Endothelial cell of umbilical vein (primary cell): ENCODE results near the gene FOLR2. TPM values are rescaled to one million over a fixed set of nuclear protein-coding genes. Genes with fewer than 3 reads are reported as not detected.

ENCODE experiments used
- BruUV-seq: library from RNA; stranded (reverse); fragments of 400-500 nt; replicated peaks from 2 replicates; lab custom pipeline; 2021; lab: Mats Ljungman, UMichigan
- CTCF ChIA-PET: fragments of 300-600, 350-600 bp; sonication (Branson Sonifier 250); formaldehyde crosslinking; loops from one replicate; lab custom pipeline; 2021; ENCODE audit warnings: antibody characterized with exemption, inconsistent platforms; lab: Charles Lee
- POLR2A ChIA-PET: fragments of 300-600, 350-600 bp; sonication (Branson Sonifier 250); formaldehyde crosslinking; loops from one replicate; lab custom pipeline; 2021; ENCODE audit warnings: antibody characterized with exemption, inconsistent platforms; lab: Charles Lee
- DNase-seq: peaks from one replicate; pipeline ENCODE4 v3.0.0-alpha.2; 2011; ENCODE audit warnings: low read depth, low spot score
- FAIRE-seq: peaks from 2 replicates; lab custom pipeline; 2011; peaks lifted over from hg19 to GRCh38; lab: Jason Lieb, UNC
- H2AFZ ChIP-seq: 2 replicates; pipeline ENCODE4 v1.6.0; 2012; ENCODE audit warnings: low read depth, low read length, control low read depth, inconsistent platforms
- H3K27ac ChIP-seq: 2 replicates; pipeline ENCODE4 v1.5.1; 2011; ENCODE audit warnings: low read depth, mild to moderate bottlenecking, control low read depth, low read length, moderate library complexity; ENCODE audit not compliant: insufficient read depth
- H3K27me3 ChIP-seq, 2 experiments: 2 replicates each; pipeline versions ENCODE4 v1.6.0 to v1.6.1; 2011; ENCODE audit warnings: low read length in 2 of 2, mixed read lengths in 1 of 2; ENCODE audit not compliant: control insufficient read depth in 2 of 2, insufficient read depth in 2 of 2
- H3K36me3 ChIP-seq, 2 experiments: 2 replicates in 1 of 2; 3 replicates in 1 of 2; pipeline ENCODE4 v1.5.1; 2011; ENCODE audit warnings: low read length in 2 of 2, mild to moderate bottlenecking in 1 of 2, moderate library complexity in 1 of 2; ENCODE audit not compliant: control insufficient read depth in 2 of 2, insufficient read depth in 2 of 2; ENCODE audit errors: extremely low read depth in 1 of 2
- H3K4me1 ChIP-seq: 3 replicates; pipeline ENCODE4 v1.5.1; 2011; ENCODE audit warnings: mild to moderate bottlenecking, low read length; ENCODE audit not compliant: control insufficient read depth, insufficient read depth; ENCODE audit errors: extremely low read depth
- H3K4me2 ChIP-seq: 2 replicates; pipeline ENCODE4 v1.6.1; 2011; ENCODE audit warnings: low read length, control low read depth, mixed read lengths; ENCODE audit not compliant: insufficient read depth
- H3K4me3 ChIP-seq, 3 experiments: fragments of 200-600 bp in 1 of 3; sonication (generic), shearing (Covaris generic) in 1 of 3; replicated peaks in 1 of 3; 2 replicates each; pipeline ENCODE4 v1.5.1; 2011 to 2016; ENCODE audit warnings: control low read depth in 3 of 3, low read length in 3 of 3, mild to moderate bottlenecking in 2 of 3, inconsistent platforms in 1 of 3, low read depth in 1 of 3, moderate library complexity in 1 of 3; ENCODE audit not compliant: insufficient read depth in 1 of 3
- H3K79me2 ChIP-seq: 2 replicates; pipeline ENCODE4 v1.6.0; 2012; ENCODE audit warnings: low read length, inconsistent platforms; ENCODE audit not compliant: control insufficient read depth, insufficient read depth
- H3K9ac ChIP-seq: replicated peaks from 2 replicates; pipeline ENCODE3; 2011; ENCODE audit warnings: low read length, control low read depth; ENCODE audit not compliant: insufficient read depth; ENCODE audit errors: extremely low read depth
- H3K9me1 ChIP-seq: replicated peaks from 3 replicates; pipeline ENCODE4 v1.6.0; 2011; ENCODE audit warnings: mild to moderate bottlenecking, low read length; ENCODE audit not compliant: control insufficient read depth, insufficient read depth; ENCODE audit errors: extremely low read depth
- H3K9me3 ChIP-seq: replicated peaks from 2 replicates; pipeline ENCODE4 v1.5.1; 2012; ENCODE audit warnings: low read length, inconsistent platforms; ENCODE audit not compliant: control insufficient read depth, insufficient read depth
- H4K20me1 ChIP-seq: replicated peaks from 2 replicates; pipeline ENCODE3; 2011; ENCODE audit warnings: mild to moderate bottlenecking, low read length; ENCODE audit not compliant: control insufficient read depth, insufficient read depth; ENCODE audit errors: extremely low read depth
- EZH2 ChIP-seq: IDR thresholded peaks from 2 replicates; pipeline ENCODE4 v1.6.1; 2012; ENCODE audit warnings: borderline replicate concordance, low read depth, mild to moderate bottlenecking, moderate library complexity, low read length, inconsistent platforms; ENCODE audit not compliant: severe bottlenecking
- FOS ChIP-seq: IDR thresholded peaks from 2 replicates; pipeline ENCODE4 v1.6.1; 2011; ENCODE audit warnings: mild to moderate bottlenecking, low read length, moderate library complexity, borderline replicate concordance; ENCODE audit not compliant: insufficient read depth
- GATA2 ChIP-seq: IDR thresholded peaks from 2 replicates; pipeline ENCODE4 v1.7.0; 2011; ENCODE audit warnings: low read depth, mild to moderate bottlenecking, moderate library complexity, mixed read lengths, low read length; ENCODE audit not compliant: insufficient read length, insufficient read depth
- JUN ChIP-seq: IDR thresholded peaks from 2 replicates; pipeline ENCODE4 v1.6.1; 2011; ENCODE audit warnings: borderline replicate concordance, low read depth; ENCODE audit not compliant: insufficient read length, insufficient read depth
- MYC ChIP-seq: IDR thresholded peaks from one replicate; pipeline ENCODE4 v1.6.1; 2011; ENCODE audit warnings: mild to moderate bottlenecking, low read depth, low read length
- POLR2A ChIP-seq: IDR thresholded peaks from 2 replicates; pipeline ENCODE4 v1.6.1; 2012; ENCODE audit warnings: low read depth, mild to moderate bottlenecking, control low read depth, low read length
- POLR2AphosphoS5 ChIP-seq: IDR thresholded peaks from 2 replicates; pipeline ENCODE4 v1.6.1; 2012; ENCODE audit warnings: low read depth, mild to moderate bottlenecking, control low read depth, low read length, moderate library complexity; ENCODE audit not compliant: insufficient read depth
- dilution Hi-C: fragments of 300-500 bp; cut with MboI; formaldehyde crosslinking; loops from one replicate; pipeline ENCODE4 v1.15.0; 2019; ENCODE audit warnings: low sequenced_read_pairs; ENCODE audit not compliant: extremely low pct_ligation_motif_present
- intact Hi-C: fragments of 100-400 bp; cut with micrococcal nuclease; formaldehyde crosslinking; loops from one replicate; pipeline ENCODE4 v1.10.0; 2022
- polyA plus RNA-seq, 4 experiments: library from polyadenylated mRNA; depleted of rRNA in 3 of 4; stranded (reverse) in 3 of 4; unstranded in 1 of 4; fragments of >200 nt; gene quantifications; 2 replicates each; pipeline versions ENCODE4 v1.2.1 to v1.2.3, GENCODE V29; 2011 to 2012; ENCODE audit warnings: missing spikeins in 1 of 4
- total RNA-seq: library from RNA; stranded (reverse); gene quantifications from 2 replicates; pipeline ENCODE4 v1.2.3, GENCODE V29; 2021
- TF ChIP-seq, protein P1 (sequence below), 2 donors: IDR thresholded peaks; 1 replicate in 1 of 2; 2 replicates in 1 of 2; pipeline ENCODE4 v1.5.1; 2011; ENCODE audit warnings: low read length in 2 of 2, mild to moderate bottlenecking in 2 of 2, moderate library complexity in 2 of 2, control low read depth in 1 of 2, inconsistent platforms in 1 of 2, low read depth in 1 of 2; ENCODE audit not compliant: insufficient read depth in 1 of 2; ENCODE audit errors: extremely low read depth in 1 of 2
- TF ChIP-seq, protein P2 (sequence below): IDR thresholded peaks from 2 replicates; pipeline ENCODE4 v1.6.1; 2011; ENCODE audit not compliant: insufficient read depth, insufficient read length

The FOLR2 gene
- total and polyA plus RNA-seq, 2 donors (not counting 3 experiments of a cell fraction or from before 2014, with no cell fraction given): not detected

GRCh38 chr11:72241291-72241781 lies 24.7 kb downstream of the FOLR2 start:
- dilution Hi-C loops: no loop called here
- no peak overlapping the region for H3K4me3 ChIP-seq
- H3K79me2 ChIP-seq: no peaks in the 10 kb centered on the region
- no TSS peak for BruUV-seq
- no peak for DNase-seq
- no peak for FAIRE-seq
- peaks cover 12% of the 10 kb centered on the region for H3K4me1 ChIP-seq
- H3K27ac ChIP-seq: no peak overlapping the region
- intact Hi-C loops: no loop called here
- no peaks in the 10 kb centered on the region for H4K20me1 ChIP-seq
- POLR2A ChIA-PET: interaction anchor here (0.5 to 0.7 kb wide), 2 partner anchors 97 to 143 kb away, joined by 4 to 5 read pairs; no protein-coding TSS in a partner anchor
- no peak overlapping the region for H3K4me2 ChIP-seq
- no peaks in the 10 kb centered on the region for H3K9me3 ChIP-seq
- H3K36me3 ChIP-seq: peaks cover 5 to 12% of the 10 kb centered on the region in 2 experiments
- no peak overlapping the region for H3K9ac ChIP-seq
- CTCF ChIA-PET: interaction anchor here (0.9 to 1.3 kb wide), 3 partner anchors 151 to 190 kb away, joined by 3 to 9 read pairs (median 3); no protein-coding TSS in a partner anchor
- TF ChIP-seq MYC (no peak), EZH2 (no peak), GATA2 (no peak)
- TF ChIP-seq, protein P1, sequence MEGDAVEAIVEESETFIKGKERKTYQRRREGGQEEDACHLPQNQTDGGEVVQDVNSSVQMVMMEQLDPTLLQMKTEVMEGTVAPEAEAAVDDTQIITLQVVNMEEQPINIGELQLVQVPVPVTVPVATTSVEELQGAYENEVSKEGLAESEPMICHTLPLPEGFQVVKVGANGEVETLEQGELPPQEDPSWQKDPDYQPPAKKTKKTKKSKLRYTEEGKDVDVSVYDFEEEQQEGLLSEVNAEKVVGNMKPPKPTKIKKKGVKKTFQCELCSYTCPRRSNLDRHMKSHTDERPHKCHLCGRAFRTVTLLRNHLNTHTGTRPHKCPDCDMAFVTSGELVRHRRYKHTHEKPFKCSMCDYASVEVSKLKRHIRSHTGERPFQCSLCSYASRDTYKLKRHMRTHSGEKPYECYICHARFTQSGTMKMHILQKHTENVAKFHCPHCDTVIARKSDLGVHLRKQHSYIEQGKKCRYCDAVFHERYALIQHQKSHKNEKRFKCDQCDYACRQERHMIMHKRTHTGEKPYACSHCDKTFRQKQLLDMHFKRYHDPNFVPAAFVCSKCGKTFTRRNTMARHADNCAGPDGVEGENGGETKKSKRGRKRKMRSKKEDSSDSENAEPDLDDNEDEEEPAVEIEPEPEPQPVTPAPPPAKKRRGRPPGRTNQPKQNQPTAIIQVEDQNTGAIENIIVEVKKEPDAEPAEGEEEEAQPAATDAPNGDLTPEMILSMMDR (IDR thresholded peaks at IDR 0.05; ENCODE audit: extremely low read depth in 1 of 2, insufficient read depth in 1 of 2, low read depth in 1 of 2, low read length in 2 of 2): no peak
- peaks cover 56 to 70% of the 10 kb centered on the region in 2 experiments for H3K27me3 ChIP-seq
- H2AFZ ChIP-seq: no peak overlapping the region
- no peaks in the 10 kb centered on the region for H3K9me1 ChIP-seq

DNA sequence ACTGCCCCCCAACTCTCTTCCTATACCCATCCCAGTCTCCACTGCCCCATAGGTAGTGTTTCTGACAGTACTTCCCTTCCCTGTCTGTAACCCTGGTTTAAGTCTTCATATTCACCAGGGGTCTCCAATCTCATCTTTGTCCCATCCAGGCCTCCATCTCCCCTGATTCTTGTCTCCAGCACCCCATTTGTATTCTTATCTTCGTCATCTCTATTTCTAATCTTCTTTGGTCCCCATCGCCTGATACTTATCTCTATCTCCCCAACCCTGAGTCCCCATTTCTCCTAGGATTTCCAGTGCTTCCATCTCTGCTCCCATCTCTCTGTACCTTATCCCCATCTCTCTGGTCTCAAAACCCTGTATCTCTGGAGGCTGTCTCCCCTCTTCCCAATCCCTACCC lies 25.5 kb downstream of the FOLR2 start:
- H3K4me2 ChIP-seq: no peak overlapping the region
- dilution Hi-C loops: no loop called here
- intact Hi-C loops: no loop called here
- POLR2A ChIA-PET: no interaction called here
- TF ChIP-seq EZH2 (no peak), GATA2 (no peak), POLR2AphosphoS5 (no peak), POLR2A (no peak), JUN (no peak), FOS (no peak), MYC (no peak)
- TF ChIP-seq, protein P2, sequence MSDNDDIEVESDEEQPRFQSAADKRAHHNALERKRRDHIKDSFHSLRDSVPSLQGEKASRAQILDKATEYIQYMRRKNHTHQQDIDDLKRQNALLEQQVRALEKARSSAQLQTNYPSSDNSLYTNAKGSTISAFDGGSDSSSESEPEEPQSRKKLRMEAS: no peak
- peaks cover 63 to 78% of the 10 kb centered on the region in 2 experiments for H3K27me3 ChIP-seq
- H3K9me1 ChIP-seq: no peaks in the 10 kb centered on the region
- CTCF ChIA-PET: no interaction called here
- H3K4me1 ChIP-seq: peaks cover 12% of the 10 kb centered on the region
- H3K79me2 ChIP-seq: no peaks in the 10 kb centered on the region
- no peak overlapping the region for H3K4me3 ChIP-seq
- FAIRE-seq: no peak
- BruUV-seq: no TSS peak
- peaks cover 0 to 8% of the 10 kb centered on the region in 2 experiments for H3K36me3 ChIP-seq
- H3K9ac ChIP-seq: no peak overlapping the region
- H3K27ac ChIP-seq: no peak overlapping the region
- H4K20me1 ChIP-seq: no peaks in the 10 kb centered on the region
- H3K9me3 ChIP-seq: no peaks in the 10 kb centered on the region
- DNase-seq: no peak
- no peak overlapping the region for H2AFZ ChIP-seq
